Endometrium (tissue), 2 donors: Measurements from ENCODE around the gene RPS2.

Experiments
- FAIRE-seq: peaks from 2 replicates; lab custom pipeline; 2012; peaks lifted over from hg19 to GRCh38; lab: Jason Lieb, UNC
- donor health status: control.
- donor health status: control.

RPS2 gene

GRCh38 chr16:1998852-1999801 lies 34.5 kb upstream of the RPS2 start:
- FAIRE-seq, result no peak

DNA sequence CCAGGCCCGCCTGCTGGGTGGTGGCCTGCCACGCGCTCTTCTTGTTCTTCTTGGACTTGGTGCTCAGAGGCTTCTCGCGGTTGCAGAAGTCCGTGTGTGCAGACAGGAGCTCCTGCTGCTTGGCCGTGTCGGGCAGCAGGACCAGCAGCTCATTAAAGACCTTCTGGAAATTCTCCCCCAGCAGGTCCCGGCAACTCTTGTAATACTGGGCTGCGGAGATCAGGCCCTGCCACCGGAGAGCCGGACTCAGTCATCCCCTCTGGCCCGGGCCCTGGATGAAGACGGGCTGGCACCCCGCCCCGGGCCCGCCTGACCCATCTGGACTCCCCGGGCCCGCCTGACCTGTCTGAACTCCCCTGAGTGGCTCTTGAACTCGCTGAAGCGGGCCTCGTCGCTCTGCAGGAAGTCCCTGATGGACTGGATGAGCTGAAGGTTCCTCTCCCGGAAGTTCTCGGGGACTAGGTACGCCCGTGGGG lies 33.8 kb upstream of the RPS2 start:
- no peak for FAIRE-seq

DNA sequence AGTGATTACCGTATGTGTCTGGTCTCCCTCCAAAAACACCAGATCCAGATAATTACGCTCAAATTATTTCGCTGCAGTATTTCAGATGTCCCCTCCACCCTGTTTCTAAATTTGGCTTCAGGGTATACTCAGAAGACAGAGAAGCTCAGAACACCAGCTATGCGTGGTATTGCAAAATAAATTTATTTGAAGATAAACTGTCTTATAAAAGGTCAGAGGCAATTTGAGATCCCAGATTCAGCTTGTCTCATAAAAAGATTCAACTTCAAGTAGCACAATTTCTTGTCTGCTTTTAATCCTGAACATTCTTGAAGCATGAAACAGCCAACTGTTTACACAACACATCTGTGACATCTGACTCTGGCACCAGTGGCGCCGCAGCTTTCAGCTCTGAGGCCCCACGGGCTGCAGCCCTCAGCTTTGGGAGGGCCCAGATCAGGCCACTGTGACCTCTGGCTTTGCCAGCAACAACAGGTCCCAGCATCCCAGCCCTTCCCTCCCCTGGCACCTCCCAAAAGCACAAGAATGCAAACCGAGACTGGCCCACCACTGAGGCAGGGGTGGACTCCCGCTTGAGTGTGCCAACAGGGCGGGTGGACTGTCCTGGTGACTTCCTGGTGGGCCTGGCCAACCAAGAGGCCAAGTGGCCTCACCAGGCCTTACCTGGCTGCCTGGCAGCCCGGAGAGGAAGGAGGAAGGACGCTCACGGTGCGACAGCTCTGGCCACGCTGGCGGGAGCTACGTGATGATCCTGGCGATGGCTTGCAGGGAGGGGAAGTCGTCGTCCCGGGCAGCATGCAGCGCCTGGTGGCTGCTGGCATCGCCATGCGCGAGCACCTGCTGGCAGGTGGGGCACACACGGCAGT lies 33.1 kb upstream of the RPS2 start:
- peak; percentile 93 for FAIRE-seq

GRCh38 chr16:1993731-1994131 lies 29.1 kb upstream of the RPS2 start:
- no peak for FAIRE-seq

DNA sequence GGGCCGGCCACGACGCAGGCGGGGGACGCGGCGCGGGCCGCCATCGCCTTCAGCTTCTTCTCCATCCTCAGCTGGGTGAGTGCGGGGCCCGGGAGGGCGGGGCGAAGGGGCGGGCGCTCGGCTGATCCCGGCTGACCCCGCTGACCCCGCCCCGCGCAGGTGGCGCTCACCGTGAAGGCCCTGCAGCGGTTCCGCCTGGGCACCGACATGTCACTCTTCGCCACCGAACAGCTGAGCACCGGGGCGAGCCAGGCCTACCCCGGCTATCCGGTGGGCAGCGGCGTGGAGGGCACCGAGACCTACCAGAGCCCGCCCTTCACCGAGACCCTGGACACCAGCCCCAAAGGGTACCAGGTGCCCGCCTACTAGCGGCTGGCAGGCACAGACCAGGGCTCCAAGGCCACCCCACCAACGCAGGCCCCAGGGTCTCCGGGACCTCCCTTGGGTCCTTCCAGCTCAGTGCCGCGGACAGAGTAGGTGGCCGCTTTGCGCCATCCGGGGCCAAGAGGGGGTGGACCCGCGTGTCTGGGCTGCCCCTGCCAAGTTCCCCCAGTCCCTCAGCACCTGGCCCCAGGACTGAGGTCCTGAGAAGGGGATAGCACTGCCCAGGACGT lies 28.2 kb upstream of the RPS2 start:
- FAIRE-seq, result no peak

DNA sequence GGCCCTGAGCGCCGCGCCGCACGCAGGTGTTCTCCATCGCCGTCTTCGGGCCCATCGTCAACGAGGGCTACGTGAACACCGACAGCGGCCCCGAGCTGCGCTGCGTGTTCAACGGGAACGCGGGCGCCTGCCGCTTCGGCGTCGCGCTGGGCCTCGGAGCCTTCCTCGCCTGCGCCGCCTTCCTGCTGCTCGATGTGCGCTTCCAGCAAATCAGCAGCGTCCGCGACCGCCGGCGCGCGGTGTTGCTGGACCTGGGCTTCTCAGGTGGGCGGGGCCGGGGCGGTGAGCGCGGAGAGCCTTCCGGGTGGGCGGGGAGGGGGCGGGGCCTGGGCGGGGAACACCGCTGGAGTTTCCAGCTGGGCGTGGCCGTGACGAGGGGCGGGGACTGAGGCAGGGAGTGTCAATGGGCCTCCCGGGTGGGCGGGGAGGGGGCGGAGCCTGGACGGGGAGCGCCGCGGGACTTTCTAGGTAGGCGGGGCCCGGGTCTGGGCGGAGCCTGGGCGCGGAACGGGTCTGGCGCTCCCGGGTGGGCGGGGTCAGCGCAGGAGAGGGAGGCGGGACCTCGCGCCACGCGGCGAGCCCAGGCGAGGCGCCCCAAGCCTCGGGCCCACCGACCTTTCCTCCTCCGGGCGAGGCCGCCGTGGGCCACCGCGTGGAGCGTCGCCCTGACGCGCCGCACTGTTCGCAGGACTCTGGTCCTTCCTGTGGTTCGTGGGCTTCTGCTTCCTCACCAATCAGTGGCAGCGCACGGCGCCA lies 27.5 kb upstream of the RPS2 start:
- FAIRE-seq, result no peak

GRCh38 chr16:1991588-1991947 lies 26.9 kb upstream of the RPS2 start:
- no peak for FAIRE-seq

DNA sequence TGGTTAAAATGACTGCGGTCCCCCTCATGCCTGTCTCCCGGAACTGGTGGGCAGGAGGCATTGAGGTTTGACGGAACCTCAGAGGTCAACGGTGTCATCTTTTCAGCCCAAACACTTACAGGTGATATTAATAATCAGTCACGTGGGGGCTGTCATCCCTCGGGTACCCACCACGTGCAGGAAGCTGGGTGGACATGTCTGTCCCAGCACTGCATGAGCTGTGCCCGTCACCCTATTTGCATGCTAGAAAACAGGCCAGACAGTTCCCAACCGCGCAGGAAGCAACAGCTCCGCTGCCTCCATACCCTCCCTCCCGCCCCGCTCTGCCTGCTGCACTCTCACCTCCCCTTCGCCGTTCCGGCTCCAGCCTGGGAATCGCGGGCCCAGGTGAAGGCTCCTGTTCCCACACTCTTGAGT lies 26.5 kb upstream of the RPS2 start:
- no peak for FAIRE-seq

- FAIRE-seq, result no peak
Observed at GRCh38 chr16:1990351-1991134, 25.9 kb upstream of the RPS2 start.

DNA sequence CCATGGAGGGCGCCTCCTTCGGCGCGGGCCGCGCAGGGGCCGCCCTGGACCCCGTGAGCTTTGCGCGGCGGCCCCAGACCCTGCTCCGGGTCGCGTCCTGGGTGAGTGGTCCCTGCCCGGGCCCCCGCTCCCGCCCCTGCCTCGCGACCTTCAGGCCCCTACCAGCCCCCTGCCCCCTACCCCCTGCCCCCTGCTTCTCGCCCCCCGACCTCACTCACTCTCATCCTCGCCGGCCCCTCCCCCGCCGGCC lies 25.4 kb upstream of the RPS2 start:
- no peak for FAIRE-seq

GRCh38 chr16:1989209-1990100 lies 24.8 kb upstream of the RPS2 start, which contains the start of gene SYNGR3:
Gene SYNGR3 (plus strand): TSS chr16:1989970. CDS start chr16:1990103, 133 bp downstream.
- FAIRE-seq, result no peak

DNA sequence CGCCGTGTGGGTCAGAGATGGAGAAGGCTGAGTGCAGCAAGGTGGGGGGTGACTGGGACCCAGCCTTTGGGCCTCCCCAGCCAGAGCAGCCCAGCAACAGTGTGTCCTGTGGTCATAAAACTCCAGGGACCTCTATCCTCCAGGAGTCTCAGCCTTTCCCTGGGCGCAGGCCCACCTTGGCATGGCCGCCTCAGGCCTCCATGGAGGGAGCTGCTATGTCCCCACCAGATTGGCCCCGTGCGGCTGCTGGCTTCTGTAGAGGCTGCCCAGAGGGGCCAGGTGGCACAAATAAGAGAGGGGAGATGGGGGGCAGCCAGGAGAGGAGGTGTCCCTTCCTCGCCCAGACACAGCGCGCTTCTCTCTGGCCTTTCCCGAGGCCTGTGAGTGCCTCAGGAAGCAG lies 22.6 kb upstream of the RPS2 start:
- FAIRE-seq, result no peak

- no peak for FAIRE-seq
Observed at GRCh38 chr16:1985466-1986150, 21.0 kb upstream of the RPS2 start.

DNA sequence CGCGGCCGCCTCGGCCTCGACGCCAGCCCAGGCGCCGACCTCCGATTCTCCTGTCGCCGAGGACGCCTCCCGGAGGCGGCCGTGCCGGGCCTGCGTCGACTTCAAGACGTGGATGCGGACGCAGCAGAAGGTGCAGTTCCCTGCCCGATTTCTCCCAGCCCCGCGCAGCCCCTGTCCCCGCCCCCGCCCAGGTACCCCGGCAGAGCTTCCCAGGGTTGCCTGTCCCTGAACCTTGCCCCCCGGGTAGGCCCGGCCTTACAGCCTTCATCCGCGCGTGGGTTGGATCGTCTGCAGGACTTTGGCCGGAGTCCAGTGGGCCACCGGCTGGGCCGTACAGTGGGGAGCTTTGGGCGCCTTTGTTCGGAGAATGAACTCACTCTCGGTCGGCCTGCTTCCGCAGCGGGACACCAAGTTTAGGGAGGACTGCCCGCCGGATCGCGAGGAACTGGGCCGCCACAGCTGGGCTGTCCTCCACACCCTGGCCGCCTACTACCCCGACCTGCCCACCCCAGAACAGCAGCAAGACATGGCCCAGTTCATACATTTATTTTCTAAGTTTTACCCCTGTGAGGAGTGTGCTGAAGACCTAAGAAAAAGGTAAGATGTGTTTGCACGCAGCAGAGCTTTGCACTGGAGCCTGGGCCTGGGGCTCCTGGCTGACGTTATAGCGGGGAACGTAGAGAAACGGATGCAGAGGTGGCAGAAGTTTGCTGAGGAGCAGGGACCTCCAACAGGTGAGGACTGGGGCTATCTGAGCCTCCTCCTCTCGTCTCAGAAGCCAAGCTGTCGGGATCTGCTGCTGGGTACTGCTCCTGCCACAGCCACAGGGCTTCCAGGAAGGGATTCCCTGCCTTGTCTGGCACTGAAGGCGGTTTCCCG lies 20.0 kb upstream of the RPS2 start:
- no peak for FAIRE-seq

- no peak for FAIRE-seq
Observed at GRCh38 chr16:1983544-1984346, 19.1 kb upstream of the RPS2 start, which contains the start of gene GFER. Gene GFER (plus strand): TSS chr16:1984193. CDS start chr16:1984219, 26 bp downstream.

DNA sequence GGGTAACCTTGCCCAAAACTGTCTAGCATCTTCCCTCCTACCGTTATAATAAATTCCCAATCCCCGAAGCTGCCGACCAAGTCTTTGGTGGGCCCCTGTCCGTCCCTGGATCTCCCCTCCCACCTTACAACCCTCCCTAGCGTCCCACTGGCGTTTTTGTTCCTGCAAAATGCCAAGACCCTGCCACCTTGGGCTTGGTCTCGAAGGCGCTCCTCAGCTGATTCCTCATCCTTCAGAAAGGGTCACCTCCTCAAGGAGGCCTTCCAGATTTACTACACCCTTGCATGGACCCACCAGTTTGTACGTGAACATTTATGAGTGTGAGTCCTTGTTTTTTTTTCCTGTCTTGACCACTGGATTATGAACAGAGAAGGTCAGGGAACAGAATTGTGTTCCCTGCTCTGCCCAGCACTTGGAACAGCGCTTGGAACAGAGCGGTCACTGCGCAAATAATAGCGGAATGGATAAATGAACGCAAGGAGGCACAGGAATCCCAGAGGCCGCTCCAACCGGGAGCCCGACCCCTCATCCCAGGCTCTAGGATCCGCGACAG lies 18.4 kb upstream of the RPS2 start:
- FAIRE-seq, result no peak

DNA sequence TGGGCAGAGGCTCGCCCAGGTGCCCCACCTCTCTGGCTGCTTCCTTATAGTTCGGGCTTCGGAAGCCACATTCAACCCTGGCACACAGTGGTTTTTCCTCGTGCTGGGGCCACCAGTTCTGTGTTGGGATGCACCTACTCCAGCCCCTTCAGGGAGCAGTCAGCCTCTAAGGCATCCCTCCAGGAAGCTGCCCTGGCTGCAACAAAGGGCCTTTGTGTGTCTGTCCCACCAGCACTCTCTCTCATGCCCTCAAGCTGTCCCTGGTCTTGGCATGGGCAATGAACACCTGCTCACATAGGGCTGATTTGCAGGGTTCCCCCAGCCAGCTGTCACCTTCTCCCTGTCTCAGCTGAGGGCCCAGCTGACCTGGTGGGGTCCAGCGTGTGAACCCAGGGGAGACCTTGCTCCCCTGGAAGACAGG lies 17.4 kb upstream of the RPS2 start:
- FAIRE-seq, result no peak
